HG03135 (cell line): ENCODE data around the gene SNTB2.
"Not testable (repeated sequence)": the region's sequence is repeated elsewhere in the genome, so short reads cannot be mapped to it uniquely, and the experiment has no call there.

Experiments
- ATAC-seq: cut with Tn5 transposase; IDR thresholded peaks from one replicate; pipeline ENCODE4 v1.9.1; 2021; ENCODE audit warnings: mild to moderate bottlenecking, moderate library complexity; ENCODE audit not compliant: unreplicated experiment

Gene SNTB2

GRCh38 chr16:69186642-69187445, at the start of gene SNTB2:
Gene SNTB2 (plus strand): TSS chr16:69187164. CDS start chr16:69187167, 3 bp downstream.
- peak; percentile 82 for ATAC-seq

GRCh38 chr16:69138608-69139007, 48.4 kb upstream of the SNTB2 start:
- ATAC-seq, result no peak

DNA sequence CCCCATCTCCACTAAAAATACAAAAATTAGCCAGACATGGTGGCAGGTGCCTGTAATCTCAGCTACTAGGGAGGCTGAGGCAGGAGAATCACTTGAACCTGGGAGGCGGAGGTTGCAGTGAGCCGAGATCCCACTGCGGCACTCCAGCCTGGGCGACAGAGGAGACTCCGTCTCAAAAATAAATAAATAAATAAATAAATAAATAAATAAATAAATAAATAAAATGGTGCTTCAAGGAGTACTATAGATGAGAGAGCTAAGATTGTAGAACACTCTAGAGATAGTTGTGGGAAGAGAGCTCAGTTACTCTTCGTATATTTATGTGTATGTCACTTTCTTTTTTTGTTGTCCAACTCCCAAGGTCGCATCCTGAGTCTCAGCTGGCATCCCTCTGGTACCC, 47.5 kb upstream of the SNTB2 start:
- ATAC-seq, result not testable (repeated sequence)

DNA sequence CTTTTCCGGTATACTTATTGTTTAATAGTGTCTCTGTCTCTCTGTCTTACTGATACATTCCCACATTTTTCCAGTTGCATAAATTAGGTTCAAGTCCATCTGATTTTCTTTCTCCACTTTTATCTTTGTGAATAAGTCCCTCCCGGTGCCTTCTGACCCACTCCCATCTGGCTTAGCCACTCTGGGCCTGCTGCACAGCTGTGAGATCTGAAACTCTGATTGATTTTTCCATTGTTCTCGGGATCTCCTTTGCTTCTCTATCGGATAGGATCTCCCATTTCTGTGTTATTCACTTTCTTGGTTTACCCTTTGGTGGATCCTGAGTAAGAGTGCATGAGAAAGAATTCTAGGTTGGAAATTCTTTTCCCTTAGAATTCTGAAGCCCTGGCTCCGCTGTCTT, 46.0 kb upstream of the SNTB2 start:
- ATAC-seq, result no peak

GRCh38 chr16:69141936-69142335, 45.0 kb upstream of the SNTB2 start:
- no peak for ATAC-seq

DNA sequence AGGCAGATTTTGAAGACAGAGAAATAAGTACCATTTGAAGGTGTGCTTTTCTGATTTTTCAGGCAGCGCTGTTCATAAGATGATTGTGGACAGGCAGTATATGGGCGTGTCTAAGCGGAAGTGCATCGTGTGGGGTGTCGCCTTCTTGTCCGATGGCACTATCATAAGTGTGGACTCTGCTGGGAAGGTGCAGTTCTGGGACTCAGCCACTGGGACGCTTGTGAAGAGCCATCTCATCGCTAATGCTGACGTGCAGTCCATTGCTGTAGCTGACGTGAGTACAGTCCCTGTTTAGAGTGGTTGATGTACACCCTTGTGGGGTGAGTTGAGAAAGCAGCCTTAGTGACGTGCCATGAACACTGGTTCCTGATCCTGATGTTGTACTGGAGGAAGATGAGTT, 43.8 kb upstream of the SNTB2 start:
- ATAC-seq, result no peak

- ATAC-seq, result no peak
Measured at GRCh38 chr16:69145658-69146057, 41.3 kb upstream of the SNTB2 start.

DNA sequence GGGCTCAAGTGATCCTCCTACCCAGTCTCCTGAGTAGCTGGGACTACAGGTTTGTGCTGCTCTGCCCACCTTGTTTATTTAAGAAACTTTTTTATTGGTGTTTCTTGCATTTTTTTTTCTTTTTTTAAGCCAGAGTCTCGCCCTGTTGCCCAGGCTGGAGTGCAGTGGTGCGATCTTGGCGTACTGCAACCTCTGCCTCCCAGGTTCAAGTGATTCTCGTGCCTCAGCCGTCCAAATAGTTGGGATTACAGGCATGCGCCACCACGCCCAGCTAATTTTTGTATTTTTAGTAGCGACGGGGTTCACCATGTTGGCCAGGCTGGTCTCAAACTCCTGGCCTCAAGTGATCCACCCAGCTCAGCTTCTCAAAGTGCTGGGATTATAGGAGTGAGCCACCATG, 37.3 kb upstream of the SNTB2 start:
- not testable (repeated sequence) for ATAC-seq

GRCh38 chr16:69150146-69150865, 36.7 kb upstream of the SNTB2 start:
- ATAC-seq, result no peak

DNA sequence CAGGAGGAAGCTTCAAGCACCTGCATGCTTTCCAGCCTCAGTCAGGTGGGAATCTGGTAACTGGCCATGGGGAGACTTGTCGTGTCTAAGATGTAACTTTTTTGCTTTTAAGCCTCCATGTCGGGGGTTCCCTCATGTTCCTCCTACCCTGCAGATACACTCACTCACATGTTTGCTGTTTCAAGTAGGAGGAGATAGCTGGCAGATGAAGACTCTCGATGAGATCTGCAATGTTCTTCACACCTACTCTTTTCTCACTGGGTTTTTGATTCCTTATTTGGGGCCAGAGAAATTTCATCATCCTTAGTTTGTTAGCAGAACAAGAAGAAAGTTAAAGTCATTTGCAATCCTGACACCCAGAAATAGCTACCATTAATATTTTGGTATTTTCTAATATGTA, 29.8 kb upstream of the SNTB2 start:
- ATAC-seq, result no peak

GRCh38 chr16:69160192-69160591, 26.8 kb upstream of the SNTB2 start:
- ATAC-seq, result no peak

DNA sequence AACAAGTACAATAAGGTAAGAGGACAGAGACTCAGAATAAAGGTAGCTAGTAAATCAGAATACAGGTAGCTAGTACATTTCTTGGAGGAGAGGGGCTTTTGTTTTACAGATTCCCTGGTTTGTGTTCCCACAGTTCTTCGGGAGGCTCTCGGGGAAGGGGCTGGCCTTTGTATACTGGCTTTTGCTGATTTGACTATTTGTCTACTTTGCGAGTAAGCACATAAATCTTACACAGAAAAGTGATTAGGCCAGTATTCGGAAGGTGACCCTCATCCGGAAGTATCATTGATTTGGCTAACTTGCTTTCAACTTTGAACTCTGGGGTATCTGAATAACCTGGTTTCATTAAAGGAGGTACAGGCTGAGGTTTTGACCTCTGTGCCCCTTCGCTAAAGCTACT, 21.4 kb upstream of the SNTB2 start:
- no peak for ATAC-seq

GRCh38 chr16:69166221-69166833, 20.6 kb upstream of the SNTB2 start:
- ATAC-seq, result no peak

DNA sequence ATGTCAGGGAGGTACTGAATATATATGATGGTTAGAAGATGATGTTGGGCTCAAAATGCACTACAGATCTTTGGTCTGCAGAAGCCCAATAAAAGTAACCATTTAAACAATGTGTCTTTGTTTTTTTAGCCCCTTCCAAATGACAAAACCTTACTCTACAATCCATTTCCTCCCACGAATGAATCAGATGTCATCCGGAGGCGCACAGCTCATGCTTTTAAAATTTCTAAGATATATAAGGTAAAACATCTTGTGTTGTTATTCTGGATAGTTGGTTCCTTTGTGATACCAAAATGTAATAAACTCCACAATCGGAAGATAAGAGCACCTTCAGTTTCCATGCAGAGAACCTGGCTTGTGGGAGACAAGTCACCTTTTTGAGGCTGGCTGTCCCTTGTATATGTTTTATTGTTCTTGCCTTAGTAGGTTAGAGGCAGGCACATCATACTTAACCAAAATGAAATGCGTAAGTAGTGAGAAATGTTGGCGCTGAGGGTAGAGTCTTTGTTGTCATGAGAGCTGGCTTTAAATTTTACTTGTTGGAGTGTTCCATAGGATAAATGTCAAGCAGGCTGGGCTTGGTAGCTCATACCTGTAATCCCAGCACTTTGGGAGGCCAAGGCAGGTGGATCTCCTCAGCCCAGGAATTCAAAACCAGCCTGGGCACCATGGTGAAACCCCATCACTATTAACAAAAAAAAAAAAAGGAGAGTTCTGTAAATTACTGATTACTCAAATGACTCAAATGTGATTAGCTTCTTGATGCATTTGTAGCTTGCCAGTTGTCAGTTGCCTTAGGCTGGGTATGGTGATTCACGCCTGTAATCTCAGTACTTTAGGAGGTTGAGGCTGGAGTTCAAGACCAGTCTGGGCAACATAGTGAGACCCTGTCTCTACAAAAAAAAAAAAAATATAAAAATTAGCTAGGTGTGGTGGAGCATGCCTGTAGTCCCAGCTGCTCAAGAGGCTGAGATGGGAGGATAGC, 19.7 kb upstream of the SNTB2 start:
- no peak for ATAC-seq

- no peak for ATAC-seq
Measured at GRCh38 chr16:69169051-69169450, 17.9 kb upstream of the SNTB2 start.

DNA sequence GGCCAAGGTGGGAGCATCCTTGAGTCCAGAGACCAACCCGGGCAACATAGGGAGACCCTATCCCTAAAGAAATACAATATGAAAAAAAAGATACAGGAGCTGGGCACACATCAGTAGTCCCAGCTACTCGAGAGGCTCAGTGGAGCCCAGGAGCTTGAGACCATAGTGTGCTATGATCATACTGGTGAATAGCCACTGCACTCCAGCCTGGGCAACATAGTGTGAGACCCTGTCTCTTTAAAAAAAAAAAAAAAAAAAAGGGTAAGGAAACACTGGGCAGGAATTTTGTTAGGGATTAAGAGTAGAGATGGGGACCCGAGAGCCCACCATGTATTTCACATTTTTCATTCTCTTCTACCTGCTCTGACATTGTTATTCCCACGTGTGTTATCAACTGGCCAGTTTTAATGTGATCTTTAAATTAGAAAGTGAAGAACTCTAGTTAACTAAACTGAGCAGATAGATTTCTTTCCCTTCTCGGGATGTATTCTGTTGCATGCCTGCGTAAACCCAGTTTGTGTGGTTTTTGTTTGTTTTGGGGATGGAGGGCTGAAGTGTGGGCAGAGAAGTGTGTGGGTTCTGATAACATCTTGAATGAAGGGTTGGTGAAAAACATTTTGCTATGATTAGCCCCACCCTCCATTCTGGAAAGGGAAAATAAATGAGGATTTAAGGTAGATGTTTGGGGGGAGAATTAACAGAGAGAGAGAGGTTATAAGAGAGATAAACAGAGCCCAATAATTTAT, 17.2 kb upstream of the SNTB2 start:
- ATAC-seq, result no peak

GRCh38 chr16:69171325-69172084, 15.5 kb upstream of the SNTB2 start:
- ATAC-seq, result no peak

- no peak for ATAC-seq
Measured at GRCh38 chr16:69176033-69176800, 10.7 kb upstream of the SNTB2 start.
